ENCODE results near the gene NDUFS2.
A peak's percentile ranks its signal among the peaks of the same experiment; 100 is the strongest.

The NDUFS2 gene

GRCh38 chr1:161218301-161219077, 16.3 kb downstream of the NDUFS2 start:
- Histone ChIP-seq H3F3A (ENCODE audit: low read depth) (peaks cover 3% of the 10 kb centered on the region; the same call in 1 of the 2 replicates), H3K9me2 (replicated peaks; ENCODE audit: low read depth, low read length) (no peaks in the 10 kb centered on the region), H2AFZ (ENCODE audit: low read length) (no peak overlapping the region), H4K20me1 (ENCODE audit: insufficient read depth, low read length, poor library complexity, severe bottlenecking) (no peaks in the 10 kb centered on the region), H3K4me2 (ENCODE audit: low read depth, low read length, poor library complexity, severe bottlenecking) (peak overlapping the region; percentile 45), H3K27me3 (ENCODE audit: insufficient read depth, low read length, poor library complexity, severe bottlenecking) (no peaks in the 10 kb centered on the region), H3K36me3 (ENCODE audit: insufficient read depth, low read length) (peaks cover 11% of the 10 kb centered on the region; the same call in 1 of the 2 replicates), H3K4me1 (ENCODE audit: insufficient read depth, low read length, poor library complexity, severe bottlenecking) (peaks cover 24% of the 10 kb centered on the region), H3K9me3 (ENCODE audit: insufficient read depth, low read depth, low read length) (no peaks in the 10 kb centered on the region), H3K9ac (ENCODE audit: low read depth, low read length, poor library complexity, severe bottlenecking) (no peak overlapping the region), H3K79me2 (ENCODE audit: insufficient read depth, low read length) (no peaks in the 10 kb centered on the region), H3K4me3 (ENCODE audit: low read length, poor library complexity, severe bottlenecking) (no peak overlapping the region)
- TF ChIP-seq CTCF (conservative IDR thresholded peaks at IDR 0.05; ENCODE audit: low read length): no peak
- TF ChIP-seq EZH2phosphoT487 (IDR thresholded peaks at IDR 0.05; ENCODE audit: borderline replicate concordance): no peak

GRCh38 chr1:161219078-161219892, 17.1 kb downstream of the NDUFS2 start:
- Histone ChIP-seq H3K27me3 (ENCODE audit: insufficient read depth, low read length, poor library complexity, severe bottlenecking) (no peaks in the 10 kb centered on the region), H3K4me1 (ENCODE audit: insufficient read depth, low read length, poor library complexity, severe bottlenecking) (peaks cover 24% of the 10 kb centered on the region)

GRCh38 chr1:161220002-161220401, 17.8 kb downstream of the NDUFS2 start:
- no peaks in the 10 kb centered on the region for H3K36me3 ChIP-seq (ENCODE audit: insufficient read depth, low read length)
- no peaks in the 10 kb centered on the region for H4K20me1 ChIP-seq (ENCODE audit: insufficient read depth, low read length, poor library complexity, severe bottlenecking)
- no peak overlapping the region for H3K9ac ChIP-seq (ENCODE audit: low read depth, low read length, poor library complexity, severe bottlenecking)
- TF ChIP-seq EZH2phosphoT487 (IDR thresholded peaks at IDR 0.05; ENCODE audit: borderline replicate concordance) (no peak), CTCF (conservative IDR thresholded peaks at IDR 0.05; ENCODE audit: low read length) (no peak)
- peaks cover 3% of the 10 kb centered on the region; the same call in 1 of the 2 replicates for H3F3A ChIP-seq (ENCODE audit: low read depth)
- no peaks in the 10 kb centered on the region for H3K9me3 ChIP-seq (ENCODE audit: insufficient read depth, low read depth, low read length)
- no peaks in the 10 kb centered on the region for H3K79me2 ChIP-seq (ENCODE audit: insufficient read depth, low read length)
- no peak overlapping the region for H3K4me3 ChIP-seq (ENCODE audit: low read length, poor library complexity, severe bottlenecking)
- H3K4me1 ChIP-seq (ENCODE audit: insufficient read depth, low read length, poor library complexity, severe bottlenecking): peaks cover 24% of the 10 kb centered on the region
- H3K4me2 ChIP-seq (ENCODE audit: low read depth, low read length, poor library complexity, severe bottlenecking): no peak overlapping the region
- H2AFZ ChIP-seq (ENCODE audit: low read length): no peak overlapping the region
- H3K9me2 ChIP-seq (replicated peaks; ENCODE audit: low read depth, low read length): no peaks in the 10 kb centered on the region
- H3K27me3 ChIP-seq (ENCODE audit: insufficient read depth, low read length, poor library complexity, severe bottlenecking): no peaks in the 10 kb centered on the region

More at GRCh38 chr1:161219078-161219892, 17.1 kb downstream of the NDUFS2 start:
- TF ChIP-seq EZH2phosphoT487 (IDR thresholded peaks at IDR 0.05; ENCODE audit: borderline replicate concordance): no peak
- no peak for TF ChIP-seq CTCF (conservative IDR thresholded peaks at IDR 0.05; ENCODE audit: low read length)
- Histone ChIP-seq H3K4me3 (ENCODE audit: low read length, poor library complexity, severe bottlenecking) (no peak overlapping the region), H3K79me2 (ENCODE audit: insufficient read depth, low read length) (no peaks in the 10 kb centered on the region), H2AFZ (ENCODE audit: low read length) (no peak overlapping the region), H3K36me3 (ENCODE audit: insufficient read depth, low read length) (peaks cover 3% of the 10 kb centered on the region; the same call in 1 of the 2 replicates), H3K4me2 (ENCODE audit: low read depth, low read length, poor library complexity, severe bottlenecking) (no peak overlapping the region), H4K20me1 (ENCODE audit: insufficient read depth, low read length, poor library complexity, severe bottlenecking) (no peaks in the 10 kb centered on the region), H3F3A (ENCODE audit: low read depth) (peaks cover 3% of the 10 kb centered on the region; the same call in 1 of the 2 replicates), H3K9ac (ENCODE audit: low read depth, low read length, poor library complexity, severe bottlenecking) (no peak overlapping the region), H3K9me3 (ENCODE audit: insufficient read depth, low read depth, low read length) (no peaks in the 10 kb centered on the region), H3K9me2 (replicated peaks; ENCODE audit: low read depth, low read length) (no peaks in the 10 kb centered on the region)
